GM03348 (cell line): ENCODE measurements around the gene NPW.

Source experiments
- DNase-seq: peaks from one replicate; pipeline ENCODE4 v3.0.0; 2012; ENCODE audit warnings: low spot score

The NPW gene

DNA sequence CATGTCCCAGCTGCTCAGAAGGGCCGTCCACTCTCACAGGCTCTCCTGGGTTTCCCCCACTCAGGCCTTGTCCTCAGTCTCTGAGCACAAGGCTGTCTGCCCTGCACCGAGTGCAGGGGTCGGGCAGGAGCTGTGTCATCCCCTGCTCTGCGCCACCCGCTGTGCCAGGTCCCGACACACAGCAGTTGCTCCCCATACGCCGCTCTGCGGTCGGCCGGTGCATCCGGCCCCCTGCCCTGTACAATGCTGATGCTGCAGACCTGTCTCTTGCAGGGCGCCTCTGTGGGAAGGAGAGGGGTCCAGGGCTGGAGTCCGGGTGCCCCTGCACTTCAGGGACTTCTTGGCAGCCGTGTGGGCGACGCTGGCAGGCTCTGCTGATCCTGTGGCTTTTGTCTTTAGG, 34.3 kb downstream of the NPW start:
- no peak for DNase-seq

DNA sequence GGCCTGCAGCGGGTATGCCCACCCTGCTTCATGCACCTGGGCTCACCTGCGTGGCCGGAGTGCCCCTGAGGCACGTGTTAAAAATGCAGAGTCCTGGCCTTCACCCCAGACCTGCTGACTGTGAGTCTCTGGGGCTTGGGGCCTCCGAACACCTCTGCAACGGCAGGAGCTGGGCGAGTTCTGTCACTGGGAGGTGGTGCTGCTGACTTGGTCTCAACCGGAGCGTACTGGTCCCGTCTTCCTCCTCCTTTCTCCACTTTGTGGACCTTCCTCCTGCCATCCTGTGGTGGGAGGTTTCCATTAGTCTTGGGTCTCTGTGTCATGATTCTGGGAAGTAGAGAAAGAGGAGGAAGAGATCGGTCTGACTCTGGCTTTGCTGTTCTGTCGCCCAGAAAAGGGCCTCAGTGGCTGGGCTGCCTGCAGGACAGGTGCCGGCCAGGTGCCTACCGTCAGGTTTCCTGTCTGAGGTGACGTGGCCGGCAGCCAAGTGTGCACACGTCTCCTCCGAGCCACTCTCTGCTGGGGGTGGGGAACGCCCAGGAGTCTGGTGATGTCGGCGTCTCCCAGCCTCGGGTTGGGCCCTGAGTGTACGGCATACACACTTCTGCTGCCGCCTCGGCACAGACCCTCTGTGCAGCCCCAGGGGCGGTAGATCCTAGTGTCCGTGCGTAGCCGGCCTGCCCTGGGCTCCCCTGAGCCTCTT, 35.1 kb downstream of the NPW start:
- DNase-seq, result no peak

DNA sequence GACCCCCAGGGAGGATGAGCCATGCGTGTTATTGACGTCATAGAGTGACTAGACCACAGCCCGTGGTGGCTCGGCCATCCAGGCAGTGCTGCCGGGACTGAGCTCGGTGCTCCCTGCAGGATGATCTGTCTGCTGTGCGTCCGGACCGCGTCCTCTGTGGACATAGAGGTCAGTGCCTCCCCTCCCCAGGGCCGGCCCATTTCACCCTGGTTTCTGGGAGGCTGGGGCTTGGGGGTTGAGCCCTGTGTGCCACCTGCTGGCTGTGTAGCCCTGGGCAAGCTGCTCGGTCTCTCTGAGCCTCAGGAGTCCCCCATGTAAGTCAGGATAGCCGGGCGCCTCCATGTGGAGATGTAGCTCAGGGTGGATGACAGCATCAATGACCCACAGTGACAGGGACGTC, 36.5 kb downstream of the NPW start:
- DNase-seq, result no peak

DNA sequence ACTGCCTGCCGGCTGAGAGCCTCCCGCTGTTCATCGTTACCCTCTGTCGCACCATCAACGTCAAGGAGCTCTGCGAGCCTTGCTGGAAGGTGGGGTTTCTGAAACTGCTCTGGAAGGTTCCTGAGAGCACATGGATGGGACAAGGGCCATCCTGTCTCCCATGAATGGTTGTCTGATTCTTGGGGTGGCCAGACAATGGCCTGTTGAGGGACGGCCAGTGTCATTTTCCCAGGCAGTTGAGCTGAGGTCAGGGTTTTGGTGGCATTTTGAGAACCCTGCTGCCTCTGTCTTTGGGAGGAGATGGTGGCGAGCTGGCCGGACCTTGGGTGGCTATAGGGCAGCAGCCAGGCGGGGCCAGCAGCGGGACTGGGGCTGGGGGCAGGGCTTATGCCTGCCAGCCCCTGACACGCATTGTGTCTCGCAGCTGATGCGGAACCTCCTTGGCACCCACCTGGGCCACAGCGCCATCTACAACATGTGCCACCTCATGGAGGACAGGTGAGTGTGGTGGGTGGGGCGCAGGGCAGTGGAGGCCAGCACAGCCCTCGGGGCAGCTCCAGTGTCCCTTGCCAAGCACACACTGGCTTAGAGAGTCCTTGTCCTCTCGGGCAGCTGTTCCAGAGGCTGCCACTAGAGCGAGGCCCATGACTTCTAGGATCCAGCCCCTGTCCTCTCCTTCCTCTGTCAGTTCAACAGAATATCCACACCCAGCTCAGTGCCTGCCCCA, 37.3 kb downstream of the NPW start:
- DNase-seq, result no peak

DNA sequence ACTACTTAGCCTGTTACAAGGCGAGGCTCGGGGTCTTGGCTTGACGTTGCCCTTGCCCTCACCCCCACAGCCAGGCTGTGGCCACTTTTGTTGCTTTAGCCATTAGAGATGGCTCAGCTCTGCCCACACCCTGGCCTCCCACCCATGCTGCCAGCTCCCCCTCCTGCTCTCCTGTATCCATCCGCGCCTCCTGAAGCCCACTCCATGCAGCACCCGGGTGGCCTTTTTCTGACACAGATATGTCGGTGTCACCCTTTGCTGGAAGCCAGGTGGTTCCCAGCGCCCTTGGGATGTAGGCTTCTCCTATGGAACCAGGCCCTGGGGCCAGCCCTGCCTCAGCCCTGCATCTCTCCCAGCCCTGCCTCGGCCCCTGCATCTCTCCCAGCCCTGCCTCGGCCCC, 37.9 kb downstream of the NPW start:
- DNase-seq, result no peak

DNA sequence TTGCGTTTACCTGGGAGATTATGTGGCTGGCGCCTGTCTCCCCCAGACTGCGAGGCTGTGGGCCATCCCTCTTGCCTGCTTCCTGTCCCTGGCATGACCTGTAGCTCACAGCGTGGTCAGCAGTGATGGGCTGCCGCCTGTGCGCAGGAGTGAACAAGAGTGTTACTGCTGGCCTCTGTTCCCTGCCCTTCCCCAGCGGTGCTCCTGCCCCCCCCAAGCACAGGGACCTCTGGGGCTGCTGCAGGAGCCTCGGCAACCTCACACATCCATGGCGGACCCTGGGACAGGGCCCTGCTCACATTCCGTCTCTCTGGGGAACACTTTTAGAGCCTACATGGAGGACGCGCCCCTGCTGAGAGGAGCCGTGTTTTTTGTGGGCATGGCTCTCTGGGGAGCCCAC, 38.8 kb downstream of the NPW start:
- no peak for DNase-seq

DNA sequence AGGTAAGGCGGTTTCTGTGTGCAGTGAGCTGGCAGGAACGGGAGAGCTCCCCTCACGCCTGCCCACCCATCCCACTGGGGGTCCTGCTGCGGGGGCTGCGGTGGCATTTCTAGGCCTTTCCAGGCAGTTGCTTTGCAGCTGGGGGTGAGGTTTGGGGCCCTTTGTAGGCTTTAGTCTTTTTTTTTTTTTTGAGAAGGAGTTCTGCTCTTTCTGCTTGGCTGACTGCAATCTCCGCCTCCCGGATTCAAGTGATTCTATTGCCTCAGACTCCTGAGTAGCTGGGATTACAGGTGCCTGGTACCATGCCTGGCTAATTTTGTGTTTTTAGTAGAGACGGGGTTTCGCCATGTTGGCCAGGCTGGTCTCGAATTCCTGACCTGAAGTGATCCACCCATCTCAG, 39.3 kb downstream of the NPW start:
- DNase-seq, result no peak

DNA sequence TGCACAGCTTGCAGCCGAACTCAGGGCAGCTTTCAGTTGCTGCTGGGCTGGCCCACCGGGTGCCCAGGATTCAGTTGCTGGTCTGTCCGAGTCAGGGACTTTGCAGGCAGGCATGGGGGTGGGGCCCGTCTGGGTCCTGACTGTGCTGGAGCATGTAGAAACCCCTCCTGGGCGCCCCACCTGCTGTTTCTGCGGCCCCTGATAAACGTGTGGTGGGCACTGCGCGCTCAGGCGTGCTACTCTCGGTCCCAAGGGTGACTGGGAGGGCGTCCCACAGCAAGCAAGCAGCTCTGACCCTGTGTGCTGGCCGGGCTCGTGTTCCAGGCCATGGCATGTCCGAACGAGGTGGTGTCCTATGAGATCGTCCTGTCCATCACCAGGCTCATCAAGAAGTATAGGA, 40.8 kb downstream of the NPW start:
- no peak for DNase-seq

DNA sequence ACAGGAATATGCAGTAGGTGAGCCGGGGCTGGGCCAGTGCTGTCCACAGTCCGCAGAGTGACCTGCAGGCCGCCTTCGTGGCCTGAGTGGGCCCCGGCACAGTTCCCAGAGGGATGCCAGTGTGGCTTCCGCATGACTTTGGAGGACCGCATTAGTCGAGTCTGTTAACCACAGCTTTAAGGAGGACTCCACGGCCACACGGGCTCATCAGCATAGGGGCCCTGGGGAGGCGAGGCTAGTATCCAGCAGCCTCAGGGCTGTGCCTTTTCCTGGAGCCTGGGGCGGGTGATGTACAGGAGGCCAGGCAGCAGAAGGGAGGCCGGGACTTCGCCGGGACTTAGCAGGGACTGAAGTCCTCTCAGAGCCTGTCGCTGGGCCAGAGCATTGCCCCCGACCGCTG, 41.4 kb downstream of the NPW start:
- no peak for DNase-seq

DNA sequence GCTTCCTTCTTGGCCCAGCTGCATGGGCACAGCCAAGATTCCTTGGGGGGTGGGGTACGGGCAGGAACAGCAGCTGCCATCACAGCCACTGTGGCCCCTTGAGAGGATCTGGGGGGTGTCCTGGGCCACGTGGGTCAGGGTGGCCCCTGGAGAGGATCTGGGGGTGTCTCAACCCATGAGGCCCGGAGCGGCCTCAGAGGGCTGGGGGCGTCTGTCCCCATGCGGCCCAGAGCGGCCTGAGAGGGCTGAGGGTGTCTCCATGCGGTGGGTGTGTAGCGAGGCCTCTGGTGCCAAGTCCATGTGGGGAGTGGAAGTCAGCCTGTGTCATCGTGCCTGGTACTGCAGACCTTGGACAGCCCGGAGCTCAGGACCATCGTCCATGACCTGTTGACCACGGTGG, 41.9 kb downstream of the NPW start:
- DNase-seq, result no peak

DNA sequence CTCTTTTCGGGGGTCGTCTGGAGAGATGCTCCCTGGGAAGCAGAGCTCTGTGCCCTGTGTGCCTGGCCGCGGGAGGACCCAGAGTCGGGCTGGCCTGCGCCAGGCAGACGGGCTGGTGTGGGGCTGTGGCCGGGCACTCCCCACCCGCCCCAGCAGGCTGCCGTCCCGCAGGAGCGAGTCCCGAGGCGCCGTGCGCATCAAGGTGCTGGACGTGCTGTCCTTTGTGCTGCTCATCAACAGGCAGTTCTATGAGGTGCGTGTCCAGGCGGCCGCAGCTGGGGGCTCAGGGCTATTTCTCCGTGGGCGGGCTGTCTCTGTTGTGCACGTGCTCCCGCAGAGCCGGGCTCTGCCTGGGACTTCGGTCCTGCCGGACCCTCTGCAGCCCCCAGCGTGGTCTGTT, 43.2 kb downstream of the NPW start:
- no peak for DNase-seq

DNA sequence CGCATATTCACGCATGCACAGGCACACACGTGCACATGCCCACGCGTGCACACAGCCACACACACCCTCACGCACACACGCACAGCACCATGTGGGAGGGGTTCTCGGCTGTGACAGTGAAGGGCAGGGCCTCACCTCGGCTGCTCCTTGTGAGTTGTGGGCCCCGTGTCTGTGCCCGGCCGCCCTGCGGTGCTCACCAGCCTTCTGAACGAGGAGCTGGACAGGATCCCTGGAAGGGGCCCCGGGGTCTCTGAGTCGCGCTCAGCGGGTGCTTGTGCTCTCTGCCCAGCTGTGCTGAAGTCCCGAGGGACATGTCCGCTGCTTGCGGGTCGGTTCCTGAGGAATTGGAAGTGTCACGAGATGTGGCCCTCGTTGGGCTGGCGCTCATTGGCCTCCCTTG, 44.3 kb downstream of the NPW start:
- no peak for DNase-seq

DNA sequence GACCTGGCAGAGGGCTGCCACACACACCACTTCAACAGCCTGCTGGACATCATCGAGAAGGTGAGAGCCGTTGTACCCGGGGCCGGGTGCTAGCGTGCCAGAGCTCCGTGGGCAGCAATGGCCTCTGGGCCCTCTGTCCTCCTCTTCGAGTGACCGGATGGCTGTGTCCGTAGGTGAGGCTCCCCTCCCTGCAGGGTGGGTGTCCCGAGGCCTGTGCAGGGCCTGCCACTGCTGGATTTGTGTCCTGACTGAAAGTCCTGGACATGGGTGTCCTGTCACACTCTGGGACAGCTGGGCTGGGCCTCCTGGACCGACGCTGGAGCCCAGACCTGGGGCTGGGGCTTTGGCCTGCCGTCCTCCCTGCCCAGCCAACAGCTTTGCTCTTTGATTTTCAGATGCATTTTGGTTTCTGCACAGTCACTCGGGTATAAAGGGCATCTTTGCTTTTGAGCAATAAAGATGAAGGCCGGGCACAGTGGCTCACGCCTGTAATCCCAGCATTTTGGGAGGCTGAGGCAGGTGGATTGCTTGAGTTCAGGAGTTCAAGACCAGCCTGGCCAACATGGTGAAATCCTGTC, 44.9 kb downstream of the NPW start:
- DNase-seq, result no peak

DNA sequence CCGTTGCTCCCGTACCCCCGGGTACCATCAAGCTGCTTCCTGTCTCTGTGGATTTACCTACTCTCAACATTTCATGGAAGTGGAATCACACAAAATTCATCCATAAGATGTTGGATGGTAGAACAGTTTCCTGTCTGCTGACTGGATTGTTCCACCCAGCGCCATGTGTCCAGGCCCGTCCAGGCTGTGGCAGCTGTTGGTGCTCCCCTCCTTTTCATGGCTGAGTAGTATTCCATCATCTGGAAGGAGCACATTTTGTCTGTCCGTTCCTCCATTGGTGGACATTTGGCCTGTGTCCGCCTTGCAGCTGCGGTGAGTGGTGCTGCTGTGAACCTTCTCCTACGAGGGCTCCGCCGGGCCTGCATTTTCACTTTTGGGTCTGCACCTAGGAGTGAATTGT, 46.6 kb downstream of the NPW start:
- DNase-seq, result no peak
